Neural cell (in vitro differentiated cells): ENCODE measurements around the gene CHRNA4. TPM values are rescaled to one million over a fixed set of nuclear protein-coding genes. Genes with fewer than 3 reads are reported as not detected.

Experiments
- H2AFZ ChIP-seq: fragments of 200-600, 300-800 bp; sonication (generic), shearing (Covaris generic); 2 replicates; pipeline ENCODE4 v1.6.0; 2014; ENCODE audit warnings: low read depth, mild to moderate bottlenecking, antibody characterized with exemption, low read length, moderate library complexity
- H3F3A ChIP-seq: fragments of 200-600 bp; shearing (Covaris generic); 2 replicates; pipeline ENCODE4 v1.6.1; 2016; ENCODE audit warnings: mild to moderate bottlenecking, moderate library complexity, mixed read lengths, antibody characterized with exemption, low read length; ENCODE audit not compliant: insufficient read depth, poor library complexity, severe bottlenecking
- H3K27ac ChIP-seq: fragments of 200-600, 300-800 bp; sonication (generic), shearing (Covaris generic); 2 replicates; pipeline ENCODE4 v1.5.1; 2014; ENCODE audit warnings: mild to moderate bottlenecking, low read length, moderate library complexity
- H3K27me3 ChIP-seq: fragments of 300-800, 200-600 bp; sonication (generic), shearing (Covaris generic); 2 replicates; pipeline ENCODE4 v1.6.0; 2014; ENCODE audit warnings: mild to moderate bottlenecking, low read depth, low read length, moderate library complexity; ENCODE audit not compliant: insufficient read depth
- H3K36me3 ChIP-seq: fragments of 300-800, 200-600 bp; sonication (generic), shearing (Covaris generic); 2 replicates; pipeline ENCODE4 v1.5.1; 2014; ENCODE audit warnings: mild to moderate bottlenecking, antibody characterized with exemption, low read length, moderate library complexity; ENCODE audit not compliant: insufficient read depth
- H3K4me2 ChIP-seq: fragments of 300-800, 200-600 bp; sonication (generic), shearing (Covaris generic); 2 replicates; pipeline ENCODE4 v1.6.0; 2014; ENCODE audit warnings: mild to moderate bottlenecking, low read length
- H3K4me3 ChIP-seq: fragments of 300-800, 200-600 bp; sonication (generic), shearing (Covaris generic); 2 replicates; pipeline ENCODE4 v1.5.1; 2014; ENCODE audit warnings: mild to moderate bottlenecking, low read length, moderate library complexity
- H3K79me2 ChIP-seq: fragments of 200-600 bp; shearing (Covaris generic); replicated peaks from 2 replicates; pipeline ENCODE4 v1.6.0; 2014; ENCODE audit warnings: mild to moderate bottlenecking, low read length, moderate library complexity; ENCODE audit not compliant: insufficient read depth
- H3K9ac ChIP-seq: fragments of 300-800, 200-600 bp; sonication (generic), shearing (Covaris generic); 2 replicates; pipeline ENCODE4 v1.6.1; 2016; ENCODE audit warnings: mild to moderate bottlenecking, low read length, mixed read lengths
- H3K9me2 ChIP-seq: fragments of 200-600 bp; shearing (Covaris generic); 2 replicates; pipeline ENCODE4 v1.6.1; 2016; ENCODE audit warnings: mild to moderate bottlenecking, low read length, mixed read lengths; ENCODE audit not compliant: insufficient read depth
- H3K9me3 ChIP-seq: fragments of 200-600, 300-800 bp; sonication (generic), shearing (Covaris generic); 2 replicates; pipeline ENCODE4 v1.6.1; 2016; ENCODE audit warnings: mild to moderate bottlenecking, mixed run types, low read length, moderate library complexity, mixed read lengths
- H4K20me1 ChIP-seq: fragments of 200-600 bp; shearing (Covaris generic); 2 replicates; pipeline ENCODE4 v1.6.1; 2016; ENCODE audit warnings: mild to moderate bottlenecking, mixed run types; ENCODE audit not compliant: insufficient read depth
- EP300 ChIP-seq: fragments of 450-650 bp; conservative IDR thresholded peaks from 2 replicates; pipeline ENCODE4 v1.6.1; 2014; ENCODE audit warnings: antibody characterized with exemption, mild to moderate bottlenecking, moderate library complexity; ENCODE audit not compliant: poor library complexity, severe bottlenecking
- EZH2 ChIP-seq: fragments of 200-600, 300-800 bp; shearing (Covaris generic), sonication (generic); IDR thresholded peaks from 2 replicates; pipeline ENCODE4 v1.6.1; 2014; ENCODE audit warnings: antibody characterized with exemption, low read length, borderline replicate concordance, mild to moderate bottlenecking; ENCODE audit not compliant: insufficient read depth, poor library complexity, severe bottlenecking
- MXI1 ChIP-seq: fragments of 450-650 bp; conservative IDR thresholded peaks from 2 replicates; pipeline ENCODE4 v1.6.1; 2014; ENCODE audit warnings: antibody characterized with exemption, mild to moderate bottlenecking; ENCODE audit not compliant: poor library complexity, severe bottlenecking
- POLR2AphosphoS5 ChIP-seq: IDR thresholded peaks from 2 replicates; pipeline ENCODE4 v1.6.1; 2012
- RAD21 ChIP-seq: fragments of 450-650 bp; conservative IDR thresholded peaks from 2 replicates; pipeline ENCODE4 v1.6.1; 2014; ENCODE audit warnings: antibody characterized with exemption, mild to moderate bottlenecking, moderate library complexity
- SMC3 ChIP-seq: fragments of 450-650 bp; conservative IDR thresholded peaks from 2 replicates; pipeline ENCODE4 v1.6.1; 2014; ENCODE audit warnings: antibody characterized with exemption, mild to moderate bottlenecking, moderate library complexity; ENCODE audit not compliant: poor library complexity
- TAF1 ChIP-seq: IDR thresholded peaks from 2 replicates; pipeline ENCODE4 v1.6.1; 2012; ENCODE audit warnings: low read depth
- polyA plus RNA-seq: library from polyadenylated mRNA; depleted of rRNA; stranded (reverse); fragments of >200 nt; gene quantifications from 2 replicates; pipeline ENCODE4 v1.2.3, GENCODE V29; 2014
- TF ChIP-seq, protein P1 (sequence below): fragments of 450-650 bp; IDR thresholded peaks from 2 replicates; pipeline ENCODE4 v1.5.1; 2014; ENCODE audit warnings: antibody characterized with exemption, mild to moderate bottlenecking, moderate library complexity; ENCODE audit not compliant: poor library complexity, severe bottlenecking
- TF ChIP-seq, protein P2 (sequence below): IDR thresholded peaks from 2 replicates; pipeline ENCODE4 v1.6.1; 2012; ENCODE audit warnings: borderline replicate concordance

CHRNA4 gene
- polyA plus RNA-seq, 1 donor from 2014 or later, result 6.8 TPM

DNA sequence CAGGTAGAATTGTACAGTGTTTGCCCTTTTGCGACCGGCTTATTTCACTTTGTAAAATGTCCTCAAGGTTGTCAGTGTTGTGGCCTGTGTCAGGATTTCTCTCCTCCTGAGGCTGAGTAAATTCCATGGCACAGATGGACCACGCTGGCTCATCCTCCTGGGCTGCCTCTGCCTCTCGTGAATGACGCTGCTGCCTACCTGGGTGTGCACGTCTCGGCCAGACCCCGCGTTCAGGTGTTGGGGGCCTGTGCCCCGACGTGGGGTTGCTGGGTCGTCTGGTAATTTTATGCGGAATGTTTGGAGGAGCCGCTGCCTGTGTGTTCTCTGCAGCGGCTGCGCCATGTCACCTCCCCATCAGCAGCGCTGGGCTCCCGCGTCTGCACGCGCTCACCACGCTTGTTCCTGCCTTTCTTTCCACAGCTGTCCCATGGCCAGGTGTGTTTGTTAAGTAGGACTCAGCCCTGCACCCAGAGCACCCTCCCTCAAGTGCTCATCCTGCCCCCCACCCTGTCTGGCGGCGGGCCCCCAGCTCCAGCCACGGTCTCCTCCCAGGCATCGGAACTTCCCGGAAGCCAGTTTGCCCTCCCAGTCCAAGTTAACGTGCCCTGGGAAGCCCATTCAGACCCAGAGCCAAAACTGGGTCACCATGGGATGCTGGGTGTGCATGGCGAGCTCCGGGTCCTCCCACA lies 36.1 kb upstream of the CHRNA4 start:
- TF ChIP-seq POLR2AphosphoS5, result peak; percentile 1
- TF ChIP-seq EZH2, result no peak
- TF ChIP-seq, protein P1, sequence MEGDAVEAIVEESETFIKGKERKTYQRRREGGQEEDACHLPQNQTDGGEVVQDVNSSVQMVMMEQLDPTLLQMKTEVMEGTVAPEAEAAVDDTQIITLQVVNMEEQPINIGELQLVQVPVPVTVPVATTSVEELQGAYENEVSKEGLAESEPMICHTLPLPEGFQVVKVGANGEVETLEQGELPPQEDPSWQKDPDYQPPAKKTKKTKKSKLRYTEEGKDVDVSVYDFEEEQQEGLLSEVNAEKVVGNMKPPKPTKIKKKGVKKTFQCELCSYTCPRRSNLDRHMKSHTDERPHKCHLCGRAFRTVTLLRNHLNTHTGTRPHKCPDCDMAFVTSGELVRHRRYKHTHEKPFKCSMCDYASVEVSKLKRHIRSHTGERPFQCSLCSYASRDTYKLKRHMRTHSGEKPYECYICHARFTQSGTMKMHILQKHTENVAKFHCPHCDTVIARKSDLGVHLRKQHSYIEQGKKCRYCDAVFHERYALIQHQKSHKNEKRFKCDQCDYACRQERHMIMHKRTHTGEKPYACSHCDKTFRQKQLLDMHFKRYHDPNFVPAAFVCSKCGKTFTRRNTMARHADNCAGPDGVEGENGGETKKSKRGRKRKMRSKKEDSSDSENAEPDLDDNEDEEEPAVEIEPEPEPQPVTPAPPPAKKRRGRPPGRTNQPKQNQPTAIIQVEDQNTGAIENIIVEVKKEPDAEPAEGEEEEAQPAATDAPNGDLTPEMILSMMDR, result no peak

DNA sequence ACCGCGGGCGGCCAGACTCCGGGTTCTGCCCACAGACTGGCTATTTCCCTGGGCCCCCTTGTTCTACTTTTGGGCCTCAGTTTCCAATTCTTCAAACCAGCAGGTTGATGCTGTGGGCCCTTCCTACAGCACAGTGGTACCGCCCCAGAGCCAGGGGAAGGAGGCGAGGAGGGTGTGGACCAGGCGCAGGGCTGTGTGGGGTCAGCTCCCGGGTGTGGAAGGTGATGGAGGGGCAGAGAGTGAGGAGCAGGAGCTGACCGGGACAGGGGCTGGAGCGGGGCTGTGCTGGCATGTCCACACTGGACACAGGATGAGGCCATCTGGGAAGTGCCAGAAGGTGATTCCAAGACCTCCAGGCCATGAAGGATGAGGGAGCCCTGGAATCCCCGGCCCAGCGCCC lies 35.2 kb upstream of the CHRNA4 start:
- TF ChIP-seq POLR2AphosphoS5, result no peak
- TF ChIP-seq, protein P1, result no peak
- no peak for TF ChIP-seq TAF1
- no peak for TF ChIP-seq EP300
- no peak for TF ChIP-seq MXI1
- TF ChIP-seq SMC3, result no peak
- no peak for TF ChIP-seq EZH2
- TF ChIP-seq, protein P2, sequence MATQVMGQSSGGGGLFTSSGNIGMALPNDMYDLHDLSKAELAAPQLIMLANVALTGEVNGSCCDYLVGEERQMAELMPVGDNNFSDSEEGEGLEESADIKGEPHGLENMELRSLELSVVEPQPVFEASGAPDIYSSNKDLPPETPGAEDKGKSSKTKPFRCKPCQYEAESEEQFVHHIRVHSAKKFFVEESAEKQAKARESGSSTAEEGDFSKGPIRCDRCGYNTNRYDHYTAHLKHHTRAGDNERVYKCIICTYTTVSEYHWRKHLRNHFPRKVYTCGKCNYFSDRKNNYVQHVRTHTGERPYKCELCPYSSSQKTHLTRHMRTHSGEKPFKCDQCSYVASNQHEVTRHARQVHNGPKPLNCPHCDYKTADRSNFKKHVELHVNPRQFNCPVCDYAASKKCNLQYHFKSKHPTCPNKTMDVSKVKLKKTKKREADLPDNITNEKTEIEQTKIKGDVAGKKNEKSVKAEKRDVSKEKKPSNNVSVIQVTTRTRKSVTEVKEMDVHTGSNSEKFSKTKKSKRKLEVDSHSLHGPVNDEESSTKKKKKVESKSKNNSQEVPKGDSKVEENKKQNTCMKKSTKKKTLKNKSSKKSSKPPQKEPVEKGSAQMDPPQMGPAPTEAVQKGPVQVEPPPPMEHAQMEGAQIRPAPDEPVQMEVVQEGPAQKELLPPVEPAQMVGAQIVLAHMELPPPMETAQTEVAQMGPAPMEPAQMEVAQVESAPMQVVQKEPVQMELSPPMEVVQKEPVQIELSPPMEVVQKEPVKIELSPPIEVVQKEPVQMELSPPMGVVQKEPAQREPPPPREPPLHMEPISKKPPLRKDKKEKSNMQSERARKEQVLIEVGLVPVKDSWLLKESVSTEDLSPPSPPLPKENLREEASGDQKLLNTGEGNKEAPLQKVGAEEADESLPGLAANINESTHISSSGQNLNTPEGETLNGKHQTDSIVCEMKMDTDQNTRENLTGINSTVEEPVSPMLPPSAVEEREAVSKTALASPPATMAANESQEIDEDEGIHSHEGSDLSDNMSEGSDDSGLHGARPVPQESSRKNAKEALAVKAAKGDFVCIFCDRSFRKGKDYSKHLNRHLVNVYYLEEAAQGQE, result no peak
- no peak for TF ChIP-seq RAD21
- H3K9me3 ChIP-seq, result no peaks in the 10 kb centered on the region
- H2AFZ ChIP-seq, result no peak overlapping the region
- no peaks in the 10 kb centered on the region for H4K20me1 ChIP-seq
- H3K9me2 ChIP-seq, result no peaks in the 10 kb centered on the region
- H3K79me2 ChIP-seq, result no peaks in the 10 kb centered on the region
- H3K9ac ChIP-seq, result no peak overlapping the region
- H3K4me2 ChIP-seq, result no peak overlapping the region
- no peaks in the 10 kb centered on the region for H3F3A ChIP-seq
- H3K4me3 ChIP-seq, result no peak overlapping the region
- no peaks in the 10 kb centered on the region for H3K27me3 ChIP-seq
- no peak overlapping the region for H3K27ac ChIP-seq
- H3K36me3 ChIP-seq, result no peaks in the 10 kb centered on the region

More for the DNA sequence above, 36.1 kb upstream of the CHRNA4 start:
- Histone ChIP-seq H3K27me3 (no peaks in the 10 kb centered on the region), H3K9me3 (no peaks in the 10 kb centered on the region), H3K9ac (no peak overlapping the region), H3K79me2 (no peaks in the 10 kb centered on the region), H4K20me1 (no peaks in the 10 kb centered on the region), H3F3A (no peaks in the 10 kb centered on the region), H3K4me2 (no peak overlapping the region), H3K4me3 (no peak overlapping the region), H3K36me3 (no peaks in the 10 kb centered on the region), H3K9me2 (no peaks in the 10 kb centered on the region), H3K27ac (no peak overlapping the region), H2AFZ (no peak overlapping the region)
